H9 (cell line): ENCODE results near the gene HAND2. TPM values are rescaled to one million over a fixed set of nuclear protein-coding genes. Genes with fewer than 3 reads are reported as not detected.

Source experiments
- DNase-seq: peaks from one replicate; pipeline ENCODE4 v3.0.0-alpha.2; 2017
- H2AFZ ChIP-seq: one replicate; pipeline ENCODE4 v1.6.1; 2013; ENCODE audit warnings: mild to moderate bottlenecking, low read length, control low read depth, moderate library complexity
- H2AK5ac ChIP-seq: 2 replicates; pipeline ENCODE4 v1.6.1; 2013; ENCODE audit warnings: low read length, control low read depth, mixed read lengths; ENCODE audit not compliant: insufficient read length
- H2BK120ac ChIP-seq: one replicate; pipeline ENCODE4 v1.6.1; 2013; ENCODE audit warnings: low read depth, mild to moderate bottlenecking, low read length, control low read depth, inconsistent platforms; ENCODE audit not compliant: poor library complexity, severe bottlenecking
- H2BK12ac ChIP-seq: 2 replicates; pipeline ENCODE4 v1.6.1; 2013; ENCODE audit warnings: low read length, control low read depth, mixed read lengths, low read depth; ENCODE audit not compliant: insufficient read length
- H2BK15ac ChIP-seq: 2 replicates; pipeline ENCODE4 v1.6.1; 2013; ENCODE audit warnings: low read depth, low read length, control low read depth
- H2BK20ac ChIP-seq: one replicate; pipeline ENCODE4 v1.6.1; 2013; ENCODE audit warnings: low read depth, mild to moderate bottlenecking, low read length, control low read depth, inconsistent platforms; ENCODE audit not compliant: poor library complexity, severe bottlenecking
- H2BK5ac ChIP-seq: 2 replicates; pipeline ENCODE4 v1.6.1; 2013; ENCODE audit warnings: low read length, control low read depth, mixed read lengths; ENCODE audit not compliant: insufficient read length
- H3K14ac ChIP-seq: 2 replicates; pipeline ENCODE4 v1.6.1; 2013; ENCODE audit warnings: low read length, control low read depth; ENCODE audit not compliant: insufficient read depth
- H3K18ac ChIP-seq: 2 replicates; pipeline ENCODE4 v1.6.1; 2013; ENCODE audit warnings: low read depth, mild to moderate bottlenecking, mixed read lengths, low read length, control low read depth; ENCODE audit not compliant: insufficient read length
- H3K23ac ChIP-seq: 2 replicates; pipeline ENCODE4 v1.6.1; 2013; ENCODE audit warnings: low read length, control low read depth, mixed read lengths, low read depth; ENCODE audit not compliant: insufficient read length
- H3K23me2 ChIP-seq: 2 replicates; pipeline ENCODE4 v1.6.1; 2013; ENCODE audit warnings: low read depth, mild to moderate bottlenecking, mixed read lengths, low read length, control low read depth; ENCODE audit not compliant: insufficient read length, poor library complexity, severe bottlenecking
- H3K27ac ChIP-seq: 2 replicates; pipeline ENCODE4 v1.5.1; 2013; ENCODE audit warnings: low read length, control low read depth, mixed read lengths, low read depth; ENCODE audit not compliant: insufficient read length
- H3K27me3 ChIP-seq: 2 replicates; pipeline ENCODE4 v1.6.1; 2013; ENCODE audit warnings: low read length, control low read depth, inconsistent platforms; ENCODE audit not compliant: insufficient read depth
- H3K4ac ChIP-seq: 2 replicates; pipeline ENCODE4 v1.6.1; 2013; ENCODE audit warnings: low read depth, mild to moderate bottlenecking, control low read depth, inconsistent platforms, low read length, moderate library complexity
- H3K4me1 ChIP-seq: 2 replicates; pipeline ENCODE4 v1.6.1; 2013; ENCODE audit warnings: low read length, control low read depth, inconsistent platforms; ENCODE audit not compliant: insufficient read depth
- H3K4me2 ChIP-seq: 2 replicates; pipeline ENCODE4 v1.6.1; 2013; ENCODE audit warnings: low read length, control low read depth, mixed read lengths; ENCODE audit not compliant: insufficient read length, insufficient read depth
- H3K56ac ChIP-seq: 2 replicates; pipeline ENCODE4 v1.6.1; 2013; ENCODE audit warnings: low read depth, mild to moderate bottlenecking, mixed read lengths, low read length, control low read depth; ENCODE audit not compliant: insufficient read length
- H3K79me1 ChIP-seq: 2 replicates; pipeline ENCODE4 v1.6.1; 2013; ENCODE audit warnings: low read depth, mild to moderate bottlenecking, moderate library complexity, low read length, control low read depth, inconsistent platforms; ENCODE audit not compliant: insufficient read depth, poor library complexity, severe bottlenecking
- H3K79me2 ChIP-seq: 2 replicates; pipeline ENCODE4 v1.6.1; 2013; ENCODE audit warnings: low read length, control low read depth, inconsistent platforms; ENCODE audit not compliant: insufficient read depth
- H3K9ac ChIP-seq: 2 replicates; pipeline ENCODE4 v1.6.1; 2013; ENCODE audit warnings: low read length, control low read depth, mixed read lengths; ENCODE audit not compliant: insufficient read length; ENCODE audit errors: extremely low read depth
- H3K9me3 ChIP-seq: one replicate; pipeline ENCODE4 v1.6.1; 2013; ENCODE audit warnings: low read depth, low read length, inconsistent platforms; ENCODE audit not compliant: control insufficient read depth
- H3T11ph ChIP-seq: one replicate; pipeline ENCODE4 v1.6.1; 2013; ENCODE audit warnings: mild to moderate bottlenecking, low read length, control low read depth, inconsistent platforms
- H4K20me1 ChIP-seq: one replicate; pipeline ENCODE4 v1.6.1; 2013; ENCODE audit not compliant: control insufficient read depth, insufficient read length, insufficient read depth
- H4K5ac ChIP-seq: 2 replicates; pipeline ENCODE4 v1.6.1; 2013; ENCODE audit warnings: low read depth, mild to moderate bottlenecking, mixed read lengths, low read length, control low read depth; ENCODE audit not compliant: insufficient read length
- H4K8ac ChIP-seq: replicated peaks from 2 replicates; pipeline ENCODE4 v1.6.1; 2013; ENCODE audit warnings: low read length, control low read depth, mixed read lengths, low read depth; ENCODE audit not compliant: insufficient read length
- H4K91ac ChIP-seq: 2 replicates; pipeline ENCODE4 v1.6.1; 2013; ENCODE audit warnings: low read depth, mild to moderate bottlenecking, moderate library complexity, mixed read lengths, low read length, control low read depth; ENCODE audit not compliant: insufficient read length
- H3K27ac Mint-ChIP-seq, 3 experiments: 2 replicates in 2 of 3; 3 replicates in 1 of 3; pipeline ENCODE4 v1.8.0; 2020 to 2021; ENCODE audit warnings: mixed read lengths in 3 of 3, mild to moderate bottlenecking in 1 of 3, moderate library complexity in 1 of 3
- H3K27me3 Mint-ChIP-seq: 2 replicates; pipeline ENCODE4 v1.8.0; 2021; ENCODE audit warnings: low read depth, mild to moderate bottlenecking, moderate library complexity, mixed read lengths
- H3K36me3 Mint-ChIP-seq, 3 experiments: 2 replicates in 2 of 3; 3 replicates in 1 of 3; pipeline ENCODE4 v1.8.0; 2020 to 2021; ENCODE audit warnings: low read depth in 3 of 3, mixed read lengths in 3 of 3; ENCODE audit not compliant: insufficient read depth in 1 of 3
- H3K4me1 Mint-ChIP-seq, 2 experiments: 2 replicates each; pipeline ENCODE4 v1.8.0; 2020; ENCODE audit warnings: mixed read lengths in 2 of 2
- H3K4me3 Mint-ChIP-seq, 2 experiments: 2 replicates in 1 of 2; 3 replicates in 1 of 2; pipeline ENCODE4 v1.8.0; 2020 to 2021; ENCODE audit warnings: mild to moderate bottlenecking in 2 of 2, mixed read lengths in 2 of 2, moderate library complexity in 1 of 2
- H3K9me3 Mint-ChIP-seq, 2 experiments: 2 replicates in 1 of 2; 3 replicates in 1 of 2; pipeline ENCODE4 v1.8.0; 2020; ENCODE audit warnings: mild to moderate bottlenecking in 2 of 2, mixed read lengths in 2 of 2, moderate library complexity in 1 of 2
- CTCF ChIP-seq: fragments of 200-600 bp; sonication (generic); conservative IDR thresholded peaks from 3 replicates; pipeline ENCODE4 v1.8.0; 2021; ENCODE audit warnings: antibody characterized with exemption, mild to moderate bottlenecking
- WGBS: extraction: QIAGEN DNeasy Blood & Tissue Kit; methylation state at CpG from one replicate; pipeline ENCODE4 v1.1.7; 2013; ENCODE audit warnings: missing lambda C conversion rate, low lambda C conversion rate, mixed read lengths; ENCODE audit not compliant: insufficient read length; ENCODE audit errors: extremely low coverage; 5-methylcytosine and 5-hydroxymethylcytosine counted together
- total RNA-seq: library from RNA; stranded (reverse); gene quantifications from 2 replicates; pipeline ENCODE4 v1.2.1, GENCODE V29; 2021

HAND2 gene
- total RNA-seq, 1 experiment from 2014 or later, result not detected

DNA sequence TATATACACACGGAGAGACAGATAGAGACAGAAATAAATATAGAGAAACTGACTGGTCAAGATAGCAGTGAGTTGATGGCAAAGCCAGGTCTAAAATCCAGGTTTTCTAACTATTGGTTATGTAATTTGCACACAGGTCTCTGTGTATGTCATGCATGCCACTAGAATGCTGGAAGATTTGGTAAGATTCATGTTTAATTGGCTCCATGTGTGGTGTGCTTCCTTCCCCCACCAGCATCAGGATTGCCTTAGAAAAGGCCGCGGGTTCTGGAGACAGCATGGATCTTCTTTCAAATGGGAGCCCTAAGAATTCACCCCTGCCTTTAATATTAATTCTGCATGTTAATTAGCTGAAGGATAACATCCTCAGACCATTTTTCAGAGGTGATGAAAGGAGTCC, 31.3 kb downstream of the HAND2 start:
- Histone ChIP-seq H3K56ac (no peak overlapping the region), H3K4me2 (no peak overlapping the region), H3K23ac (no peak overlapping the region), H4K5ac (no peak overlapping the region), H3K9ac (no peak overlapping the region), H2BK12ac (no peak overlapping the region), H3K27ac (no peak overlapping the region), H3K9me3 (no peaks in the 10 kb centered on the region), H2AK5ac (no peak overlapping the region), H2BK20ac (no peak overlapping the region), H2BK120ac (no peak overlapping the region), H4K20me1 (no peaks in the 10 kb centered on the region), H2BK5ac (no peak overlapping the region), H2AFZ (no peak overlapping the region), H3K14ac (no peak overlapping the region), H4K91ac (no peak overlapping the region), H3K79me2 (no peaks in the 10 kb centered on the region), H3K23me2 (peaks cover 21% of the 10 kb centered on the region), H3K27me3 (peaks cover 49% of the 10 kb centered on the region), H3K4me1 (no peaks in the 10 kb centered on the region), H3K79me1 (no peaks in the 10 kb centered on the region), H3K18ac (no peak overlapping the region), H3K4ac (no peak overlapping the region), H2BK15ac (no peak overlapping the region), H3T11ph (no peak overlapping the region), H4K8ac (no peak overlapping the region)
- WGBS, result no CpG with 5 or more reads among the region's 3 CpGs
- no peak overlapping the region for H3K4me3 Mint-ChIP-seq
- TF ChIP-seq CTCF, result no peak
- H3K27ac Mint-ChIP-seq, result no peak overlapping the region; a peak in 1 of 7 replicates
- H3K27me3 Mint-ChIP-seq, result peaks cover 94% of the 10 kb centered on the region
- H3K9me3 Mint-ChIP-seq, result no peaks in the 10 kb centered on the region; a peak in 1 of 5 replicates
- DNase-seq, result no peak
- no peaks in the 10 kb centered on the region; a peak in 1 of 7 replicates for H3K36me3 Mint-ChIP-seq
- peaks cover 10 to 36% of the 10 kb centered on the region in 2 experiments for H3K4me1 Mint-ChIP-seq
